Measurements from ENCODE around the gene COL13A1.

- TF ChIP-seq, protein P1, sequence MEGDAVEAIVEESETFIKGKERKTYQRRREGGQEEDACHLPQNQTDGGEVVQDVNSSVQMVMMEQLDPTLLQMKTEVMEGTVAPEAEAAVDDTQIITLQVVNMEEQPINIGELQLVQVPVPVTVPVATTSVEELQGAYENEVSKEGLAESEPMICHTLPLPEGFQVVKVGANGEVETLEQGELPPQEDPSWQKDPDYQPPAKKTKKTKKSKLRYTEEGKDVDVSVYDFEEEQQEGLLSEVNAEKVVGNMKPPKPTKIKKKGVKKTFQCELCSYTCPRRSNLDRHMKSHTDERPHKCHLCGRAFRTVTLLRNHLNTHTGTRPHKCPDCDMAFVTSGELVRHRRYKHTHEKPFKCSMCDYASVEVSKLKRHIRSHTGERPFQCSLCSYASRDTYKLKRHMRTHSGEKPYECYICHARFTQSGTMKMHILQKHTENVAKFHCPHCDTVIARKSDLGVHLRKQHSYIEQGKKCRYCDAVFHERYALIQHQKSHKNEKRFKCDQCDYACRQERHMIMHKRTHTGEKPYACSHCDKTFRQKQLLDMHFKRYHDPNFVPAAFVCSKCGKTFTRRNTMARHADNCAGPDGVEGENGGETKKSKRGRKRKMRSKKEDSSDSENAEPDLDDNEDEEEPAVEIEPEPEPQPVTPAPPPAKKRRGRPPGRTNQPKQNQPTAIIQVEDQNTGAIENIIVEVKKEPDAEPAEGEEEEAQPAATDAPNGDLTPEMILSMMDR (IDR thresholded peaks at IDR 0.05 in 8 of 11, conservative IDR thresholded peaks at IDR 0.05 in 3 of 11): no peak
- TF ChIP-seq POLR2A (IDR thresholded peaks at IDR 0.05) (no peak), POLR2AphosphoS5 (IDR thresholded peaks at IDR 0.05) (no peak)
Observed at GRCh38 chr10:69876286-69876685, 74.6 kb downstream of the COL13A1 start.
